Mesendoderm (in vitro differentiated cells): ENCODE results near the gene PPP1R9B.

Experiments used
- DNase-seq: peaks from one replicate; pipeline ENCODE4 v3.0.0; 2013
- H2AK5ac ChIP-seq: 2 replicates; pipeline ENCODE4 v1.6.1; 2013; ENCODE audit warnings: low read length, inconsistent platforms
- H2BK120ac ChIP-seq: 2 replicates; pipeline ENCODE4 v1.6.1; 2013; ENCODE audit warnings: low read depth, mild to moderate bottlenecking, low read length, moderate library complexity, mixed read lengths
- H2BK15ac ChIP-seq: replicated peaks from 2 replicates; pipeline ENCODE4 v1.6.1; 2013; ENCODE audit warnings: low read depth, mild to moderate bottlenecking, moderate library complexity
- H2BK5ac ChIP-seq: 2 replicates; pipeline ENCODE4 v1.6.1; 2013; ENCODE audit warnings: low read length, inconsistent platforms
- H3K18ac ChIP-seq: 2 replicates; pipeline ENCODE4 v1.6.1; 2013; ENCODE audit warnings: mild to moderate bottlenecking, low read length, mixed read lengths
- H3K23ac ChIP-seq: one replicate; pipeline ENCODE4 v1.6.1; 2013; ENCODE audit warnings: low read length
- H3K27ac ChIP-seq: 2 replicates; pipeline ENCODE4 v1.5.1; 2013; ENCODE audit warnings: low read depth, mild to moderate bottlenecking, inconsistent platforms, low read length, moderate library complexity
- H3K27me3 ChIP-seq: 2 replicates; pipeline ENCODE4 v1.6.1; 2013; ENCODE audit warnings: low read length, control low read depth, mild to moderate bottlenecking, inconsistent platforms; ENCODE audit not compliant: insufficient read depth, poor library complexity
- H3K36me3 ChIP-seq: 2 replicates; pipeline ENCODE4 v1.6.1; 2013; ENCODE audit warnings: low read length, inconsistent platforms; ENCODE audit not compliant: control insufficient read depth, insufficient read depth
- H3K4ac ChIP-seq: one replicate; pipeline ENCODE4 v1.6.1; 2013; ENCODE audit warnings: low read depth, mild to moderate bottlenecking, low read length, moderate library complexity
- H3K4me1 ChIP-seq: 2 replicates; pipeline ENCODE4 v1.6.1; 2013; ENCODE audit warnings: low read depth, low read length, inconsistent platforms; ENCODE audit not compliant: control insufficient read depth
- H3K4me2 ChIP-seq: 2 replicates; pipeline ENCODE4 v1.6.1; 2013; ENCODE audit warnings: low read length
- H3K4me3 ChIP-seq: 2 replicates; pipeline ENCODE4 v1.5.1; 2013; ENCODE audit warnings: mild to moderate bottlenecking, low read length
- H3K56ac ChIP-seq: one replicate; pipeline ENCODE4 v1.6.1; 2013; ENCODE audit warnings: low read length
- H3K79me1 ChIP-seq: 2 replicates; pipeline ENCODE4 v1.6.1; 2013; ENCODE audit warnings: low read length, inconsistent platforms
- H3K79me2 ChIP-seq: 2 replicates; pipeline ENCODE4 v1.6.1; 2013; ENCODE audit warnings: mild to moderate bottlenecking, low read length; ENCODE audit not compliant: control insufficient read depth, insufficient read depth
- H3K9ac ChIP-seq: 2 replicates; pipeline ENCODE4 v1.6.1; 2013; ENCODE audit warnings: low read length, inconsistent platforms
- H4K5ac ChIP-seq: one replicate; pipeline ENCODE4 v1.6.1; 2013; ENCODE audit warnings: low read length
- H4K8ac ChIP-seq: one replicate; pipeline ENCODE4 v1.6.1; 2013; ENCODE audit warnings: low read depth, mild to moderate bottlenecking, control low read depth, low read length, moderate library complexity
- WGBS: extraction: QIAGEN DNeasy Blood & Tissue Kit; methylation state at CpG from one replicate; pipeline ENCODE4 v1.1.7; 2013; ENCODE audit warnings: low lambda C conversion rate, missing lambda C conversion rate; ENCODE audit not compliant: insufficient coverage; ENCODE audit errors: extremely low coverage; 5-methylcytosine and 5-hydroxymethylcytosine counted together

The PPP1R9B gene

GRCh38 chr17:50108556-50108955, 41.9 kb downstream of the PPP1R9B start:
- H3K9ac ChIP-seq = no peak overlapping the region
- H2AK5ac ChIP-seq = no peak overlapping the region
- no peak overlapping the region for H3K4ac ChIP-seq
- H3K56ac ChIP-seq = no peak overlapping the region
- H2BK5ac ChIP-seq = no peak overlapping the region
- no peak overlapping the region for H3K4me3 ChIP-seq
- no peak overlapping the region for H4K5ac ChIP-seq
- H2BK15ac ChIP-seq = no peak overlapping the region
- H3K79me2 ChIP-seq = no peaks in the 10 kb centered on the region
- H3K27me3 ChIP-seq = no peaks in the 10 kb centered on the region
- no peak overlapping the region for H3K27ac ChIP-seq
- peaks cover 2% of the 10 kb centered on the region for H3K4me1 ChIP-seq
- no peak overlapping the region for H4K8ac ChIP-seq
- no peaks in the 10 kb centered on the region for H3K36me3 ChIP-seq
- DNase-seq = no peak
- H3K23ac ChIP-seq = no peak overlapping the region
- WGBS = no CpG with 5 or more reads among the region's 9 CpGs
- no peak overlapping the region for H3K4me2 ChIP-seq
- no peak overlapping the region for H3K18ac ChIP-seq
- H2BK120ac ChIP-seq = no peak overlapping the region
- H3K79me1 ChIP-seq = no peaks in the 10 kb centered on the region

GRCh38 chr17:50107790-50108414, 42.6 kb downstream of the PPP1R9B start:
- Histone ChIP-seq H3K27ac (no peak overlapping the region), H4K8ac (no peak overlapping the region), H3K4me3 (no peak overlapping the region), H4K5ac (no peak overlapping the region), H3K4ac (no peak overlapping the region), H3K79me2 (no peaks in the 10 kb centered on the region), H2BK120ac (no peak overlapping the region), H2AK5ac (no peak overlapping the region), H3K4me1 (peaks cover 2% of the 10 kb centered on the region), H3K79me1 (no peaks in the 10 kb centered on the region), H3K4me2 (no peak overlapping the region), H3K23ac (no peak overlapping the region), H2BK5ac (no peak overlapping the region), H3K56ac (no peak overlapping the region), H2BK15ac (no peak overlapping the region), H3K27me3 (no peaks in the 10 kb centered on the region), H3K18ac (no peak overlapping the region), H3K36me3 (no peaks in the 10 kb centered on the region), H3K9ac (no peak overlapping the region)
- DNase-seq = no peak
- WGBS = no CpG with 5 or more reads among the region's 10 CpGs

GRCh38 chr17:50106393-50107131, 43.9 kb downstream of the PPP1R9B start:
- H2BK5ac ChIP-seq = no peak overlapping the region
- no peak overlapping the region for H3K4me3 ChIP-seq
- H3K23ac ChIP-seq = no peak overlapping the region
- no peaks in the 10 kb centered on the region for H3K79me1 ChIP-seq
- no peak overlapping the region for H3K4me2 ChIP-seq
- H3K4ac ChIP-seq = no peak overlapping the region
- no peak overlapping the region for H3K56ac ChIP-seq
- H4K8ac ChIP-seq = no peak overlapping the region
- H3K9ac ChIP-seq = no peak overlapping the region
- no peak overlapping the region for H3K27ac ChIP-seq
- H3K79me2 ChIP-seq = no peaks in the 10 kb centered on the region
- no peak overlapping the region for H2AK5ac ChIP-seq
- no peak overlapping the region for H3K18ac ChIP-seq
- H3K36me3 ChIP-seq = no peaks in the 10 kb centered on the region
- no peak overlapping the region for H4K5ac ChIP-seq
- no peaks in the 10 kb centered on the region for H3K27me3 ChIP-seq
- no peak overlapping the region for H2BK120ac ChIP-seq
- DNase-seq = no peak
- H3K4me1 ChIP-seq = peaks cover 3% of the 10 kb centered on the region
- WGBS = no CpG with 5 or more reads among the region's 13 CpGs
- no peak overlapping the region for H2BK15ac ChIP-seq

- no CpG with 5 or more reads among the region's 21 CpGs for WGBS
- Histone ChIP-seq H2BK120ac (no peak overlapping the region), H3K9ac (no peak overlapping the region), H3K27ac (no peak overlapping the region), H3K79me2 (no peaks in the 10 kb centered on the region), H4K5ac (no peak overlapping the region), H3K23ac (no peak overlapping the region), H4K8ac (no peak overlapping the region), H3K36me3 (no peaks in the 10 kb centered on the region), H3K18ac (no peak overlapping the region), H3K4me1 (peaks cover 9% of the 10 kb centered on the region), H3K4me3 (no peak overlapping the region), H2BK5ac (no peak overlapping the region), H3K27me3 (no peaks in the 10 kb centered on the region), H3K56ac (no peak overlapping the region), H3K4me2 (no peak overlapping the region), H2AK5ac (no peak overlapping the region), H3K4ac (no peak overlapping the region), H3K79me1 (no peaks in the 10 kb centered on the region), H2BK15ac (no peak overlapping the region)
- no peak for DNase-seq
Observed at GRCh38 chr17:50105811-50106210, 44.7 kb downstream of the PPP1R9B start.

- no peak for DNase-seq
- Histone ChIP-seq H2BK5ac (no peak overlapping the region), H2BK120ac (no peak overlapping the region), H4K5ac (no peak overlapping the region), H3K4ac (no peak overlapping the region), H2BK15ac (no peak overlapping the region), H2AK5ac (no peak overlapping the region), H3K9ac (no peak overlapping the region), H3K4me2 (no peak overlapping the region), H3K4me3 (no peak overlapping the region), H3K18ac (no peak overlapping the region), H3K36me3 (no peaks in the 10 kb centered on the region), H3K79me1 (no peaks in the 10 kb centered on the region), H3K23ac (no peak overlapping the region), H4K8ac (no peak overlapping the region), H3K56ac (no peak overlapping the region), H3K79me2 (no peaks in the 10 kb centered on the region), H3K27ac (no peak overlapping the region), H3K4me1 (peaks cover 11% of the 10 kb centered on the region), H3K27me3 (no peaks in the 10 kb centered on the region)
- WGBS = no CpG with 5 or more reads among the region's 5 CpGs
Observed at GRCh38 chr17:50103941-50104340, 46.5 kb downstream of the PPP1R9B start.
